HG02973 (cell line): ENCODE measurements around the gene TRAPPC1.

ENCODE experiments used
- ATAC-seq: cut with Tn5 transposase; IDR thresholded peaks from one replicate; pipeline ENCODE4 v1.9.1; 2021; ENCODE audit warnings: moderate library complexity; ENCODE audit not compliant: unreplicated experiment

Gene TRAPPC1

GRCh38 chr17:7943291-7943690 lies 11.5 kb upstream of the TRAPPC1 start:
- no peak for ATAC-seq

GRCh38 chr17:7940743-7941142 lies 9.0 kb upstream of the TRAPPC1 start:
- no peak for ATAC-seq

GRCh38 chr17:7940034-7940433 lies 8.3 kb upstream of the TRAPPC1 start:
- ATAC-seq, result no peak

- no peak for ATAC-seq
Measured at GRCh38 chr17:7935859-7936258, 4.1 kb upstream of the TRAPPC1 start.

GRCh38 chr17:7932949-7933348 lies 1.2 kb upstream of the TRAPPC1 start:
- no peak for ATAC-seq

GRCh38 chr17:7932483-7932891 lies 741 bp upstream of the TRAPPC1 start:
- no peak for ATAC-seq

GRCh38 chr17:7930841-7931631 lies 710 bp downstream of the TRAPPC1 start:
- no peak for ATAC-seq

- ATAC-seq, result no peak
Measured at GRCh38 chr17:7929158-7930023, 2.4 kb downstream of the TRAPPC1 start, which contains the start of gene KCNAB3. TSS of gene KCNAB3 (minus strand) at chr17:7929856. CDS start at chr17:7929435, 421 bp downstream.

GRCh38 chr17:7927596-7927995 lies 4.2 kb downstream of the TRAPPC1 start:
- no peak for ATAC-seq

GRCh38 chr17:7922845-7923628 lies 8.7 kb downstream of the TRAPPC1 start:
- ATAC-seq, result no peak

GRCh38 chr17:7922269-7922844 lies 9.4 kb downstream of the TRAPPC1 start:
- no peak for ATAC-seq

GRCh38 chr17:7916808-7917207 lies 14.9 kb downstream of the TRAPPC1 start:
- no peak for ATAC-seq

- ATAC-seq, result peak; percentile 4
Measured at GRCh38 chr17:7916385-7916682, 15.4 kb downstream of the TRAPPC1 start.

GRCh38 chr17:7915611-7916384 lies 15.9 kb downstream of the TRAPPC1 start, which contains the start of gene RNF227:
TSS of gene RNF227 (minus strand) at chr17:7916289. CDS start at chr17:7916195, 94 bp downstream.
- peak; percentile 57 for ATAC-seq

GRCh38 chr17:7915179-7915610 lies 16.6 kb downstream of the TRAPPC1 start:
- ATAC-seq, result no peak

- no peak for ATAC-seq
Measured at GRCh38 chr17:7912927-7913524, 18.7 kb downstream of the TRAPPC1 start.

- ATAC-seq, result no peak
Measured at GRCh38 chr17:7911116-7911515, 20.6 kb downstream of the TRAPPC1 start.

GRCh38 chr17:7910711-7911110 lies 21.0 kb downstream of the TRAPPC1 start:
- no peak for ATAC-seq

GRCh38 chr17:7910281-7910680 lies 21.5 kb downstream of the TRAPPC1 start:
- ATAC-seq, result no peak

GRCh38 chr17:7909089-7909488 lies 22.7 kb downstream of the TRAPPC1 start:
- ATAC-seq, result no peak
